K562 (cell line): ENCODE measurements around the gene MCAM. TPM values are rescaled to one million over a fixed set of nuclear protein-coding genes. Genes with fewer than 3 reads are reported as not detected.

Experiments used
- CBFB ChIP-seq: sonication (generic); formaldehyde crosslinking; IDR thresholded peaks from 2 replicates; pipeline ENCODE4 v1.4.0; 2020; ENCODE audit warnings: mild to moderate bottlenecking, missing genetic modification reagents
- CBX5 ChIP-seq: IDR thresholded peaks from 2 replicates; pipeline ENCODE4 v1.6.1; 2014; ENCODE audit warnings: low read depth, borderline replicate concordance
- HCFC1 ChIP-seq: IDR thresholded peaks from 2 replicates; pipeline ENCODE4 v1.6.1; 2012; ENCODE audit warnings: low read depth, low read length, improper control_type of control experiment
- HSF4 ChIP-seq: fragments of 250-450 bp; sonication (Bioruptor Pico); IDR thresholded peaks from 2 replicates; pipeline ENCODE4 v2.1.2; 2022; ENCODE audit warnings: mild to moderate bottlenecking, moderate library complexity, borderline replicate concordance
- KDM1A ChIP-seq, 2 experiments: fragments of 450-650 bp; IDR thresholded peaks; 2 replicates each; pipeline ENCODE4 v1.6.1; 2016; ENCODE audit warnings: mild to moderate bottlenecking in 2 of 2
- MCM5 ChIP-seq: fragments of 450-650 bp; IDR thresholded peaks from 2 replicates; pipeline ENCODE4 v1.6.1; 2016; ENCODE audit warnings: low read depth
- NFRKB ChIP-seq: fragments of 450-650 bp; IDR thresholded peaks from 2 replicates; pipeline ENCODE4 v1.6.1; 2016; ENCODE audit warnings: low read depth
- POLR2AphosphoS2 ChIP-seq: IDR thresholded peaks from 2 replicates; pipeline ENCODE4 v1.6.1; 2012; ENCODE audit warnings: low read length, improper control_type of control experiment
- PRMT5 ChIP-seq: sonication (generic); formaldehyde crosslinking; IDR thresholded peaks from 2 replicates; pipeline ENCODE4 v1.5.0; 2020; ENCODE audit warnings: missing genetic modification reagents
- PTTG1 ChIP-seq: fragments of 450-650 bp; IDR thresholded peaks from 2 replicates; pipeline ENCODE4 v1.6.1; 2016; ENCODE audit warnings: low read depth, mild to moderate bottlenecking, missing genetic modification characterization, missing compliant biosample characterization
- RB1 ChIP-seq: fragments of 450-650 bp; IDR thresholded peaks from 2 replicates; pipeline ENCODE4 v1.6.1; 2017; ENCODE audit warnings: low read depth, mild to moderate bottlenecking
- RBFOX2 ChIP-seq: fragments of 200-400 bp; formaldehyde crosslinking; IDR thresholded peaks from 2 replicates; pipeline ENCODE4 v1.6.1; 2017; ENCODE audit warnings: low read depth, mild to moderate bottlenecking, low read length, moderate library complexity
- SIN3A ChIP-seq, 2 experiments: fragments of 150-350 bp in 1 of 2; IDR thresholded peaks; 2 replicates each; pipeline ENCODE4 v1.6.1; 2011 to 2016; ENCODE audit warnings: borderline replicate concordance in 2 of 2, low read depth in 2 of 2, low read length in 2 of 2, mild to moderate bottlenecking in 2 of 2, moderate library complexity in 2 of 2; ENCODE audit not compliant: control insufficient read depth in 1 of 2
- SREBF2 ChIP-seq: sonication (generic); formaldehyde crosslinking; IDR thresholded peaks from 2 replicates; pipeline ENCODE4 v1.4.0; 2020; ENCODE audit warnings: mild to moderate bottlenecking, missing genetic modification reagents
- TAF1 ChIP-seq: IDR thresholded peaks from 2 replicates; pipeline ENCODE4 v1.6.1; 2011; ENCODE audit warnings: mild to moderate bottlenecking, low read length, moderate library complexity; ENCODE audit not compliant: insufficient read depth, control insufficient read depth, severe bottlenecking; ENCODE audit errors: extremely low read depth
- TCF7 ChIP-seq: sonication (generic); IDR thresholded peaks from 2 replicates; pipeline ENCODE4 v1.6.1; 2016; ENCODE audit warnings: antibody characterized with exemption, borderline replicate concordance
- XRCC5 ChIP-seq: fragments of 200-400 bp; formaldehyde crosslinking; IDR thresholded peaks from 2 replicates; pipeline ENCODE4 v1.6.1; 2017; ENCODE audit warnings: low read depth, mild to moderate bottlenecking, low read length
- ZC3H8 ChIP-seq: fragments of 450-650 bp; IDR thresholded peaks from 2 replicates; pipeline ENCODE4 v1.6.1; 2017
- ZNF217 ChIP-seq: sonication (generic); formaldehyde crosslinking; IDR thresholded peaks from 2 replicates; pipeline ENCODE4 v1.8.0; 2022; ENCODE audit warnings: mild to moderate bottlenecking, missing genetic modification reagents
- ZNF444 ChIP-seq: fragments of 250-450 bp; sonication (Bioruptor Pico); IDR thresholded peaks from 2 replicates; pipeline ENCODE4 v1.4.0; 2020; ENCODE audit warnings: mild to moderate bottlenecking, moderate library complexity
- ZNF695 ChIP-seq: fragments of 450-650 bp; formaldehyde crosslinking; IDR thresholded peaks from 2 replicates; pipeline ENCODE4 v1.4.0; 2020; ENCODE audit warnings: mild to moderate bottlenecking, moderate library complexity
- polyA plus RNA-seq, 8 experiments: library from polyadenylated mRNA; depleted of rRNA in 4 of 8; stranded (reverse) in 5 of 8; unstranded in 3 of 8; fragments of >200 nt; fragmentation: Nextera tagmentation in 2 of 8; fragmentation: Illumina TruSeq in 1 of 8; extraction: Ambion mirVana in 2 of 8; extraction: Trizol in 1 of 8; gene quantifications; 2 replicates each; pipeline versions ENCODE4 v1.2.1 to v1.2.3, GENCODE V29; 2011 to 2014; ENCODE audit warnings: inconsistent platforms in 1 of 8, missing spikeins in 1 of 8
- total RNA-seq, 7 experiments: library from RNA; depleted of rRNA in 6 of 7; stranded (reverse); fragments of >200 nt in 6 of 7; fragmentation: Illumina TruSeq in 2 of 7; extraction: Trizol in 2 of 7; gene quantifications; 2 replicates each; pipeline versions ENCODE4 v1.2.1 to v1.2.3, GENCODE V29; 2011 to 2021; ENCODE audit warnings: low replicate concordance in 1 of 7
- TF ChIP-seq, protein P1 (sequence below): fragments of 250-450 bp; sonication (Bioruptor Pico); IDR thresholded peaks from 2 replicates; pipeline ENCODE4 v1.8.0; 2022; ENCODE audit warnings: moderate library complexity, mild to moderate bottlenecking, inconsistent platforms
- TF ChIP-seq, protein P2 (sequence below): fragments of 200-800 bp; sonication (Bioruptor generic); IDR thresholded peaks from 2 replicates; pipeline ENCODE4 v1.6.1; 2017; ENCODE audit warnings: missing genetic modification characterization, missing compliant biosample characterization
- TF ChIP-seq, protein P3 (sequence below): fragments of 450-650 bp; IDR thresholded peaks from 2 replicates; pipeline ENCODE4 v1.6.1; 2016; ENCODE audit warnings: mild to moderate bottlenecking

The MCAM gene
- total and polyA plus RNA-seq, 9 of the 15 experiments (the other 6 are each of a cell fraction or from before 2014, with no cell fraction given) = 14.7 to 118 (median 53.6) TPM

DNA sequence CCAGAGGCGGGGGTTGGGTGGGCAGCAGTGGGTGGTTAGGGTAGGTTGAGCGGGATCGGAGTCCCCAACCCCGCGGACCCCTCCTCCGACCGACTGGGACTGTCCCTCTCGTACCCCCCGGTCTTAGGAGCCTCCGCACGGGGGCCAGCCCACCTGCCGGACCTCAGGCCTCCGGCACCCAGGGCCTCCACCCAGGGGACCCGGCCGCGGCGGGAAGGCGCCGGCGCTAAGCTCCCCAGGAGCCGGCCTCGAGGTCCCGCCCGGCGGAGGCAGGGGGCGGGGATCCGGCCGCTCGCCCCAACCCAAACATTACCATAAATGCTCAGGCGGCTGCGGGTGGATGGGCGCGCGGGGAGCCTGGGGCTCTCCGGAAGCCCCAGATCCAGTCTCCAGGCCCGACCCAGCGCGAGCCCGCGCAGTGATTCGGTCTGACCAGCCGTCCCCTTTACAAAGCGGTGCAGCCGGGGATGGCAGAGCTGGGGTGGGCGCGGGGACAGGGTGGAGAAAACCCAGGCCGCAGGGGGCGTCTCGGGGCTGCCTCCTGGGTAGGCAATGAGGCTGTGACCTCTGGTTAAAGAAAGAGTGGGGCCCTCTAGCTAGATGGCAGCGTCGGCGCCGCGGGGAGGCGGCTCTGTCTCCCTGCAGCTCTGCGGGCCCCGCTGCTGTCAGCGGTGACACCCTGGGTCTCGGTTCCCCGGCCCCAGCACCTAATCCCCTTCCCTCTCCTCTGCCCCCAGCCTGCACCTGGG is 4.0 kb upstream of the MCAM start (continued):
- TF ChIP-seq RBFOX2 (peak; percentile 98), CBX5 (no peak), POLR2AphosphoS2 (no peak), PTTG1 (tag) (no peak), TAF1 (peak; percentile 85), SIN3A (IDR thresholded peaks at IDR 0.05; ENCODE audit: borderline replicate concordance in 2 of 2, control insufficient read depth in 1 of 2, low read depth in 2 of 2, low read length in 2 of 2) (no peak; a peak in 1 of 4 replicates), RB1 (peak; percentile 31; the same call in 1 of the 2 replicates), TCF7 (no peak), MCM5 (no peak), NFRKB (peak; percentile 22), ZNF217 (CRISPR knock-in tag) (no peak), KDM1A (IDR thresholded peaks at IDR 0.05) (no peak), HCFC1 (no peak), ZNF444 (CRISPR knock-in tag) (no peak), ZC3H8 (no peak), XRCC5 (no peak; the same call in 1 of the 2 replicates), PRMT5 (CRISPR knock-in tag) (no peak), CBFB (no peak), SREBF2 (CRISPR knock-in tag) (0 out of 2 replicates have a peak, but pooled peaks have one; percentile 52), ZNF695 (CRISPR knock-in tag) (no peak), HSF4 (CRISPR knock-in tag) (no peak)
- TF ChIP-seq, protein P1, sequence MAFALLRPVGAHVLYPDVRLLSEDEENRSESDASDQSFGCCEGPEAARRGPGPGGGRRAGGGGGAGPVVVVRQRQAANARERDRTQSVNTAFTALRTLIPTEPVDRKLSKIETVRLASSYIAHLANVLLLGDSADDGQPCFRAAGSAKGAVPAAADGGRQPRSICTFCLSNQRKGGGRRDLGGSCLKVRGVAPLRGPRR (CRISPR knock-in tag) = no peak
- TF ChIP-seq, protein P2, sequence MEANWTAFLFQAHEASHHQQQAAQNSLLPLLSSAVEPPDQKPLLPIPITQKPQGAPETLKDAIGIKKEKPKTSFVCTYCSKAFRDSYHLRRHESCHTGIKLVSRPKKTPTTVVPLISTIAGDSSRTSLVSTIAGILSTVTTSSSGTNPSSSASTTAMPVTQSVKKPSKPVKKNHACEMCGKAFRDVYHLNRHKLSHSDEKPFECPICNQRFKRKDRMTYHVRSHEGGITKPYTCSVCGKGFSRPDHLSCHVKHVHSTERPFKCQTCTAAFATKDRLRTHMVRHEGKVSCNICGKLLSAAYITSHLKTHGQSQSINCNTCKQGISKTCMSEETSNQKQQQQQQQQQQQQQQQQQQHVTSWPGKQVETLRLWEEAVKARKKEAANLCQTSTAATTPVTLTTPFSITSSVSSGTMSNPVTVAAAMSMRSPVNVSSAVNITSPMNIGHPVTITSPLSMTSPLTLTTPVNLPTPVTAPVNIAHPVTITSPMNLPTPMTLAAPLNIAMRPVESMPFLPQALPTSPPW (CRISPR knock-in tag) = peak; percentile 47
- TF ChIP-seq, protein P3, sequence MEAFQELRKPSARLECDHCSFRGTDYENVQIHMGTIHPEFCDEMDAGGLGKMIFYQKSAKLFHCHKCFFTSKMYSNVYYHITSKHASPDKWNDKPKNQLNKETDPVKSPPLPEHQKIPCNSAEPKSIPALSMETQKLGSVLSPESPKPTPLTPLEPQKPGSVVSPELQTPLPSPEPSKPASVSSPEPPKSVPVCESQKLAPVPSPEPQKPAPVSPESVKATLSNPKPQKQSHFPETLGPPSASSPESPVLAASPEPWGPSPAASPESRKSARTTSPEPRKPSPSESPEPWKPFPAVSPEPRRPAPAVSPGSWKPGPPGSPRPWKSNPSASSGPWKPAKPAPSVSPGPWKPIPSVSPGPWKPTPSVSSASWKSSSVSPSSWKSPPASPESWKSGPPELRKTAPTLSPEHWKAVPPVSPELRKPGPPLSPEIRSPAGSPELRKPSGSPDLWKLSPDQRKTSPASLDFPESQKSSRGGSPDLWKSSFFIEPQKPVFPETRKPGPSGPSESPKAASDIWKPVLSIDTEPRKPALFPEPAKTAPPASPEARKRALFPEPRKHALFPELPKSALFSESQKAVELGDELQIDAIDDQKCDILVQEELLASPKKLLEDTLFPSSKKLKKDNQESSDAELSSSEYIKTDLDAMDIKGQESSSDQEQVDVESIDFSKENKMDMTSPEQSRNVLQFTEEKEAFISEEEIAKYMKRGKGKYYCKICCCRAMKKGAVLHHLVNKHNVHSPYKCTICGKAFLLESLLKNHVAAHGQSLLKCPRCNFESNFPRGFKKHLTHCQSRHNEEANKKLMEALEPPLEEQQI = no peak
